ENCODE results near the gene KRTAP5-9.
"Not testable (repeated sequence)": the region's sequence is repeated elsewhere in the genome, so short reads cannot be mapped to it uniquely, and the experiment has no call there.

The KRTAP5-9 gene

GRCh38 chr11:71548120-71548519, at the start of gene KRTAP5-9:
Gene KRTAP5-9 (plus strand): TSS chr11:71548420. CDS start chr11:71548658, 238 bp downstream.
- FAIRE-seq, result no peak

DNA sequence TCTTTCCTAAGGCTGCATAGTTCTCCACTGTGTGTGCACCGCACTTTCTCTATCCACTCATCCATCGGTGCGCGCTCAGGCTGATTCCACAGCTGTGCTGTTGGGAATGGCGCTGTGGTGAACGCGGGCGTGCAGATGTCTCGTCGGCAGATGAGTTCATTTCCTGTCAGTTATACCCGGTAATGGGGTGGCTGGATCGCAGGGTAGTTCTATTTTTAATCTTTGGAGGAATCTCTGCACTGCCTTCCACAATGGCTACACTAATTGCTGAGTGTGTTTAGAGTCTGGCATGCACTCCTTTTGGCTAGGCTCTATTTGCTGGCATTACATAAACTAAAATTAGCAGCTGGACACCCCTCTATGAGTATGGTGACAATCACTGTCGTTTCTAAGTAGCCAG, 49.1 kb upstream of the KRTAP5-9 start:
- no peak for FAIRE-seq

DNA sequence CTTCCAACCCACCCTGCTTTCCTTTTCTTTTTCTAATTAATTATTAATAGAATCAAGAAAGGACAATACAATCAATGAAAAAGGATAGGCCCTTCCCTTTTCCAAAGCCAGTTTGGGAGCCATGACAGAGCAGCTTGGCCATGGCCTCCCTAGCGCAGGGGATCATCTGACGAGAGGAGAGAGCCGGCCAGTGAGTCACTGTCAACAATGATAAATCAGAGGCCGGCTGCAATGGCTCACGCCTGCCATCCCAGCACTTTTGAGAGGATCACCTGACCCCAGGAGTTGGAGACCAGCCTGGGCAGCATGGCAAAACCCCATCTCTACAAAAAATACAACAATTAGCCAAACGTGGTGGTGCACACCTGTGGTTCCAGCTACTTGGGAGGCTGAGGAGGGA, 48.7 kb upstream of the KRTAP5-9 start:
- no peak for FAIRE-seq

GRCh38 chr11:71500601-71501021, 47.6 kb upstream of the KRTAP5-9 start:
- FAIRE-seq, result no peak

DNA sequence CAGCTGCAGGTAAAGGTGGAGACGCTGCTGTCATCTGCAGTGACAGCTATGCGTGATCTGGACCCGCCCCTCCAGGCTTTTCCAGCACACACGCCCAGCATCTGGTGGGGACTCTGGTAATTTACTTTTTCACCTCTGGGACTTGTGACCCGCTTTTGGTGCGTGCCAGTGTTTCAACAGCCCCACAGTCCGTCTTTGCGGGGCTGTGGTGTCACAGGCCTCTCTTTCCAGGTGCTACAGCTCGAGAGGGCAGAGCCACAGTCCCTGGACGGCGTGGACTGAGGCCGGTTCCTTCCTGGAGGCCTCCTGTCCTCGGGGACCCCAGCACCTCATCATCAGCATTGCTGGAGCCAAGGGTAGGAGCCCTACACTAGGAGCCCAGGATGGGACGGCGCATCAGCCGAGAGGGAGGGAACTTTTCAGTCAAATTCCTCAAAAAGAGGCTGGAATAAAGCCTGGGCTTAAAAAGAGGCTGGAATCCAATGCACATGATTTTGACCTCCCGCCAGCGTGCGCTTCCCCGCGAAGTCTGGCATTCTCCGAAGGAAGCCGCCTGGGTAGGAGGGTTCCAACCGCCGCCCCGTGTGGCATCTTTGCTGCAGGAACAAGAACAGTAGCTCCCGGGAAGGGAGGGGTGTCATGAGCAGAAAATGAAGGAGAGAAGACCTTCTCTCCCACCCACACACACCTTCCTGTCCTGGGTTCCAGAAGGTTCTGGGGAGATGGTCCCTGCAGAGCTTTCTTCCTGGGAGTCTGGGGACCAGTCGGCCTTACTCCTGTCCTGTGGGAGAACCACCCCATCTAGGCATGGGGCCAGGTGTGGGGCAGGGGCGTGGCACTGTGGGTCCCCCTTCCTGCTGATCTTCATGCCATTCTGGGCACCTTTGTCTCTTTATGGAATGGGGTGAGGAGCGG, 46.9 kb upstream of the KRTAP5-9 start:
- FAIRE-seq, result no peak

- no peak for FAIRE-seq
These were observed 46.2 kb upstream of the KRTAP5-9 start for GRCh38 chr11:71502026-71502425.

DNA sequence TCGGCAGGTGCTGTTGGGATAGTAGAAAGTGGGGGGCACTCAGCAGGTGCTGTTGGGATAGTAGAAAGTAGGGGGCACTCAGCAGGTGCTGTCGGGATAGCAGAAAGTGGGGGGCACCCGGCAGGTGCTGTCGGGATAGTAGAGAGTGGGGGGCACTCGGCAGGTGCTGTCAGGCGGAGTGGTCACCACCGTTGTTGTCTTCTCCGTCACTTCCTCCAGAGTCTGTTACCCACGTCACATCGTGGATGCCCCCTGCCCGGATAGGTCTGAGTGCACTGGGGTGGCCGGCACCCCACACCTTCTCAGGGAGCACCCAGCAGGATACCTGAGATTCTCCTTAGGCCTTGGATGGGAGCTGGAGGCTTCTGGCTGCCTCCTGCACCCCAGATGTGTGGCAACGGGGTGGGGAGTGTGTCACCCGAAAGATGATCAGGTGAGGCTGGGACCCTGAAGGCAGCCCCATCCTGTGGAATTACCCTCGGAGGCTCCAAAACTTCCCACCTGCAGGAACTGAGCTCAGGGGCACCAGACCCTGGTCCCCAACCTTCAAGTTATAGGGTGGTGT, 45.3 kb upstream of the KRTAP5-9 start:
- no peak for FAIRE-seq

- FAIRE-seq, result no peak
These were observed 43.7 kb upstream of the KRTAP5-9 start for GRCh38 chr11:71504531-71504930.

GRCh38 chr11:71505001-71505400, 43.2 kb upstream of the KRTAP5-9 start:
- FAIRE-seq, result peak; percentile 17

DNA sequence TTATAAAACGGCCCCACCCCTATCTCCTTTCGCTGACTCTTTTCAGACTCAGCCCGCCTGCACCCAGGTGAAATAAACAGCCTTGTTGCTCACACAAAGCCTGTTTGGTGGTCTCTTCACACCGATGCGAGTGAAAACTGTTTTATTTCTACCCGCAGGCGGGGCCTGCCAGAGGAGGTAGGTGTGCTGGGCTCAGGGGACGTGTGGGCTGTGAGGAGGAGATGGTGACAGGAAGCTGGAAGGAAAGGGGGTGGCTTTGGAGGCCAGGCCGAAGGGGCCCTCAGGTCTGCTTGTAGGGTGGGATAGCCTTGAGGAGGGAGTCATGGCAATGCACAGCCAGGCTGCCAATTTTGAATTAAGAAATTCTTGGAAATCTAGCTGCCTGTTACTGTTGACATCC, 42.4 kb upstream of the KRTAP5-9 start:
- FAIRE-seq, result no peak

- FAIRE-seq, result no peak
These were observed 41.1 kb upstream of the KRTAP5-9 start for GRCh38 chr11:71507102-71507501.

DNA sequence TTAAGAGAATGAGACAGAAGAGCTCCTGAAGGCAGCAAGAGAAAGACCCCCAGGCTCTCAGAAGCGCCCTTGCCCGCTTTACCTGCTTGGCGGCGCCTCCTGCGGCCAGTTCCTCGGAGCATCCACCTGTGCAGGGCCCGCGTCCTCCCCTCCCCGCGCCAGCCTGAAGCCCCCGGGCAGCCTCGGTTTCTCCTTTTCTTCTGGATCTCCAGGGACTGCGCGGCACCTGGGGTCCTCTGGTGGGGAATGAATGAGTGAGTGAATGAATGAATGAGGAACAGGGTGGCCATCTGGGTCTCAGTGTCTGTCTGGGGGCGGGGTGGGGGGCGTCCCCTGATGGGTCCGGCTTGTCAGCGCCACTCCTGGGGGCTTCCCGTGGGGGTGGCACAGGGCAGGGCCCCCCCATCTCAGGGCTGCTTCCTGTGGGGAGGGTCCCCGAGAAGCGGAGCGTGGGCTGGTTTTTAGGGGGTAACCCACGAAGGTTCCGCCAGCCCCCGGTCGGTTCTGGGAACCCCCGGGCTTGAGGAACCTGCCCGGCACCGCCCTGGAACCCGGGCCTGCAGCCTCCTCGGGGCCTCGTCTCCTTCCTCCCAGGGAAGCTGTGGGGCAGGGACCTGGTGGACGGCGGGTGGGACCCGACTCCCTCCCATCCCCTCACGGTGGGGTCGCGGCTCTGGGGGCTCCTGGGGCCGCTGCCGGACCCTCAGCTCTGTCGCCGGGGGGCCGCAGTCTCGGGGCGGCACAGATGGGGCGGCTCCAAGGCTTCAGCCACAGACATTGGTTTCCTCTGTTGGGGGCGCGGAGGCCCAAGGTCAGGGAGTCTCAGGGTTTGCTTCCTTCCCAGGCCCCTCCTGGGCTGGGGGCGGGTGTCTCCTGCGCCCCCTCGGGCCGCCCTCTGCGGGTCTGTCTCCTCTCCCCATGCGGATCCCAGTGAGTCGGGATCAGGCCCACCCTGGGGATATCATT, 29.4 kb upstream of the KRTAP5-9 start:
- FAIRE-seq, result no peak

- FAIRE-seq, result no peak
These were observed 28.7 kb upstream of the KRTAP5-9 start for GRCh38 chr11:71519546-71519945.

DNA sequence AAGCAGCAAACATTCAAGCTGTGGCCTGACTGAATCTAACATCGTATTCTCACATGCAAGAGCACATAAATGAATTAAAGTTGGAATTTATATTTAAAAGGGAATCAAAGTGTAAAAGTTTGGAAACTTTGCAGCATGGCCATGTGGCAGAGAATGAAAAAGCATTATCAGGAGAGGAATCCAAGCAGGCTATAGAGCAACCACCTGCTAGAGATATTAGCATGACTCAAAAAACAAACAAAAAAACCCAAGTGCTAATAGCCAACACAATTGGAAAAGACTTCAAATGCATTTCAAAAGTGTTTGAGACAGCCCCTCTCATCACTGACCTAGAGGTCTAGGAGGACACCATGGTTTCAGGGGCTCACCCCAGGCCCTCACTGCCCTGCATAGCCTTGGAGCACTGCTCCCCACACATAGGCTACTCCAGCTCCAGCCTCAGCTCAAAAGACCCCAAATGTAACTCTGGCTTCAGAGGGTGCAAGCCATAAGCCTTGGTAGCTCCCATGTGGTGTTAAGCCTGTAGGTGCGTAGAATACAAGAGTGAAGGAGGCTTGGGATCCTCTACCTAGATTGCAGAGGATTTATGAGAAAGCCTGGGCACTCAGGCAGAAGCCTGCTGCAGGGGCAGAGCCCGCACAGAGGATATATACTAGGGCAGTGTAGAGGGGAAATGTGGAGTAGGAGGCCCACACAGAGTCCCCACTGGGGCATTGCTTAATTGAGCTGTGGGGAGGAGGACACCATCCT, 22.9 kb upstream of the KRTAP5-9 start:
- no peak for FAIRE-seq

GRCh38 chr11:71525938-71526495, 22.2 kb upstream of the KRTAP5-9 start:
- no peak for FAIRE-seq

GRCh38 chr11:71526796-71527575, 21.2 kb upstream of the KRTAP5-9 start, which contains the start of gene KRTAP5-7:
Gene KRTAP5-7 (plus strand): TSS chr11:71527267. CDS start chr11:71527301, 34 bp downstream.
- not testable (repeated sequence) for FAIRE-seq

DNA sequence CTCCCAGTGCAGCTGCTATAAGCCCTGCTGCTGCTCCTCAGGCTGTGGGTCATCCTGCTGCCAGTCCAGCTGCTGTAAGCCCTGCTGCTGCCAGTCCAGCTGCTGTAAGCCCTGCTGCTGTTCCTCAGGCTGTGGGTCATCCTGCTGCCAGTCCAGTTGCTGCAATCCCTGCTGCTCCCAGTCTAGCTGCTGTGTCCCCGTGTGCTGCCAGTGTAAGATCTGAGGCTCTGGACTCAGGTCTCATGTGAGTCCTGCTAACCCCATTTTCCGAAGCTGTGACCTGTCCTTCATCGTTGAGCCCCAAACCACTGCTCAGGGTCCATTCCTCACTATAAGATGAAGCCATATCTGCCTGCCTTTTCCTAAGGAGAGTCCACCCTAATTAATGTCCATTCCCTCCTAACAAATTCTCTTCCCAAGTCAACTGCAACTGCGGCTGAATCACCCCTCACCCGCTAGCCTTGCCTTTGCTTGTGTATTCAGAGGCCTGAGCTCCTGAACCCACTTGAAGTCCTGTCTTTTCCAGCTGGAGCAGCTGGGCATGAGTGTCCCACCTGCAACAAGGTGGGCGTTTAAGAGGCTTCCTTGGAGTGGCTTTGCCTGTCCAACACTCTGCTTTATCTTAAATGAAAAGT, 20.5 kb upstream of the KRTAP5-9 start:
- FAIRE-seq, result no peak

GRCh38 chr11:71530602-71531001, 17.6 kb upstream of the KRTAP5-9 start:
- FAIRE-seq, result no peak

DNA sequence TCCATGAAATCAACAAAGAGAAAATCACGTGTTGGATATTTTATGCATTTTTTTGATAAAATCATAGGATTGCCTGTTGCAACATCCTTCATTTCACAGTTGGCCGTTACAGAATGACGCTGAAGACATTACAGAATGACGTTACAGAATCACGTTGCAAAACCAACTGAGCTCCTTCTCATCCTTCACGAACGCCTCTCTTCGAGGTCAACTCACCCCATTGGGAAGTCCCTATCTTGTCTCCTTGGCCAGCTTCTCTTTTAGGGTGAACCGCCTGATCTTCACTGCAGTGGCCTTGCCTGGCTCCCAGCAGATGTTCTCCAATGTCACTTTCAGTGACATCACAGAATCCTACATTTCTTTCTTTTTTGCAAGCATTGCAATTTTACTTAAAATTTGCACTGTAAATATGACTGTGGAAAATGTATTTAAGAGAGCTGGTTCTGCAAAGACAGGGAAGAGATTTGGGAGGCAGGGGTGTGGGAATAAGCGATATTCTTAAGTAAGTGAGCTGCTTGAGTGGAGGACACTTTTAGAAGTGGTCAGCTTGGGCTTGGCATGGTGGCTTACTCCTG, 16.1 kb upstream of the KRTAP5-9 start:
- no peak for FAIRE-seq
